HepG2 (cell line): ENCODE data around the gene BTBD19. TPM values are rescaled to one million over a fixed set of nuclear protein-coding genes. Genes with fewer than 3 reads are reported as not detected.

ENCODE experiments used
- AGO2 ChIP-seq: fragments of 200-400 bp; formaldehyde crosslinking; optimal IDR thresholded peaks from 2 replicates; pipeline ENCODE3; 2017; ENCODE audit warnings: mild to moderate bottlenecking, low read depth, low read length, moderate library complexity
- AKAP8 ChIP-seq: sonication (generic); formaldehyde crosslinking; IDR thresholded peaks from 2 replicates; pipeline ENCODE4 v1.5.1; 2020; ENCODE audit warnings: mild to moderate bottlenecking, missing genetic modification reagents
- DRAP1 ChIP-seq: IDR thresholded peaks from 2 replicates; pipeline ENCODE4 v1.6.1; 2016; ENCODE audit warnings: missing genetic modification reagents, missing compliant biosample characterization
- HIVEP1 ChIP-seq: sonication (generic); formaldehyde crosslinking; IDR thresholded peaks from 2 replicates; pipeline ENCODE4 v1.4.0; 2020; ENCODE audit warnings: mild to moderate bottlenecking, missing genetic modification reagents
- KLF11 ChIP-seq: IDR thresholded peaks from 2 replicates; pipeline ENCODE4 v1.6.1; 2016; ENCODE audit warnings: missing compliant biosample characterization
- KLF13 ChIP-seq: sonication (generic); formaldehyde crosslinking; IDR thresholded peaks from 2 replicates; pipeline ENCODE4 v1.4.0; 2020; ENCODE audit warnings: mild to moderate bottlenecking, missing genetic modification reagents
- MIER3 ChIP-seq: IDR thresholded peaks from 2 replicates; pipeline ENCODE4 v1.6.1; 2016; ENCODE audit warnings: missing compliant biosample characterization, borderline replicate concordance
- NBN ChIP-seq: fragments of 450-650 bp; conservative IDR thresholded peaks from 2 replicates; pipeline ENCODE4 v1.6.1; 2017
- PHF8 ChIP-seq: sonication (generic); formaldehyde crosslinking; IDR thresholded peaks from 2 replicates; pipeline ENCODE4 v1.5.0; 2020; ENCODE audit warnings: missing genetic modification reagents
- ZFP91 ChIP-seq: sonication (generic); formaldehyde crosslinking; IDR thresholded peaks from 2 replicates; pipeline ENCODE4 v1.9.0; 2022; ENCODE audit warnings: missing genetic modification reagents, mild to moderate bottlenecking, borderline replicate concordance
- ZNF3 ChIP-seq: IDR thresholded peaks from 2 replicates; pipeline ENCODE4 v1.7.0; 2017; ENCODE audit warnings: inconsistent platforms
- ZNF335 ChIP-seq: sonication (generic); formaldehyde crosslinking; IDR thresholded peaks from 2 replicates; pipeline ENCODE4 v1.4.0; 2020; ENCODE audit warnings: missing genetic modification reagents
- ZNF343 ChIP-seq: sonication (generic); formaldehyde crosslinking; IDR thresholded peaks from 2 replicates; pipeline ENCODE4 v1.4.0; 2020; ENCODE audit warnings: mild to moderate bottlenecking, missing genetic modification reagents
- ZNF766 ChIP-seq: sonication (generic); formaldehyde crosslinking; IDR thresholded peaks from 2 replicates; pipeline ENCODE4 v1.5.0; 2020; ENCODE audit warnings: missing genetic modification reagents, borderline replicate concordance
- ZNF768 ChIP-seq: sonication (generic); formaldehyde crosslinking; IDR thresholded peaks from 2 replicates; pipeline ENCODE4 v1.4.0; 2020; ENCODE audit warnings: missing genetic modification reagents
- ZNF777 ChIP-seq: sonication (generic); formaldehyde crosslinking; IDR thresholded peaks from 2 replicates; pipeline ENCODE4 v1.4.0; 2020; ENCODE audit warnings: missing genetic modification reagents
- polyA plus RNA-seq, 8 experiments: library from polyadenylated mRNA; depleted of rRNA in 3 of 8; stranded (reverse) in 7 of 8; unstranded in 1 of 8; fragments of >200 nt; fragmentation: Illumina TruSeq in 4 of 8; extraction: Trizol in 4 of 8; gene quantifications; 2 replicates each; pipeline versions ENCODE4 v1.2.1 to v1.2.3, GENCODE V29; 2011 to 2016; ENCODE audit warnings: low read depth in 4 of 8, missing spikeins in 1 of 8, mixed read lengths in 1 of 8; ENCODE audit not compliant: insufficient read depth in 1 of 8
- total RNA-seq, 5 experiments: library from RNA; depleted of rRNA; stranded (reverse); fragments of >200 nt; fragmentation: Illumina TruSeq; extraction: Trizol; gene quantifications; 2 replicates each; pipeline ENCODE4 v1.2.3, GENCODE V29; 2016; ENCODE audit warnings: low read depth in 1 of 5
- TF ChIP-seq, protein P1 (sequence below): sonication (generic); formaldehyde crosslinking; IDR thresholded peaks from 2 replicates; pipeline ENCODE4 v1.5.0; 2020; ENCODE audit warnings: mild to moderate bottlenecking, missing genetic modification reagents, borderline replicate concordance
- TF ChIP-seq, protein P2 (sequence below): IDR thresholded peaks from 2 replicates; pipeline ENCODE4 v1.6.1; 2012; ENCODE audit warnings: inconsistent platforms
- TF ChIP-seq, protein P3 (sequence below): sonication (generic); formaldehyde crosslinking; IDR thresholded peaks from 2 replicates; pipeline ENCODE4 v1.4.0; 2020; ENCODE audit warnings: missing genetic modification reagents
- TF ChIP-seq, protein P4 (sequence below): sonication (generic); formaldehyde crosslinking; IDR thresholded peaks from 2 replicates; pipeline ENCODE4 v1.4.0; 2020; ENCODE audit warnings: missing genetic modification reagents, borderline replicate concordance

BTBD19 gene
- total and polyA plus RNA-seq, 2 of the 13 experiments (the other 11 are each of a cell fraction or from before 2014, with no cell fraction given), result 2.7 to 6.7 TPM

DNA sequence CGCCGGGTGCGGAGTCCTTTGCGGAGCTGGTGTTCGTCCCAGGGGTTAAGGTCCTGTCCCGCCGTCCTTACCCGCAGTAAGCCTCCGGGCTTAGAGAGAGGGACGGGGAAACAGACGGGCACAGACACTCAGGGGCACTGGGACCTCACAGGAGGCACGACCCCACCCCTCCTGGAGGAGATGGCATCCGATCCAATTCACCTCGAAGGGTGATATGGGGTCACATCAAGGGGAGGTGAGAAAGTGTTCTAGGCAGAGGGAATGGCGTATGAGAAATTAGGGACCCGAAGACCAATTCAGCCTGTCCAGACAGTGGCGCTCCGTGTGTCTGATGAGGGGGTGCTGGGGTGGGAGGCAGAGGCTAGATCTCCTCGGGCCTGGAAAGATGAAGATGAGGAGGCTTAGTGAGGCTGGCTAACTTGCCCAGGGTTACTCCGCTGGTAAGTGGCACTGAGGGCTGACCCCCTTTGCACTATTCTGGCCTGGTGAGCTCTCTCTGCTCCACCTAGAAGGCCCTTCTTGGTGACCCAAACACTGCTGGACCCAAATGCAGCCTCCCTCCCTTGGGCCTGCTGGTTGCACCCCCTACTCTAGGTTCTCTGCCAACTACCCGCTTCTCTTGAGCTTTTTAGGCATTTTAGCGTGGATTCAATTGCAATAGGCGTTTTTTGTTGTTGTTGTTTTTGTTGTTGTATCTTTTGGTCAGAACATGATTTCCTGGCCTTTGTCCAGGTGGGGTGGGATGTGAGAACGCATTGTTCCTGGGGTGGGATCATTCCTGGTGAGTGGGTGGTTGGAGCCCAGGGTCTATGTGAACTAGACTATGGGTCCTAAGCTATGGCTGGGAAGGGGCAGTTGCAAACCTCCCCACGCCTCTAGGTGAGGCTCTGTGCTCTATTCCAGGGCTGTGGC lies 12.3 kb downstream of the BTBD19 start (continued):
- TF ChIP-seq, protein P1, sequence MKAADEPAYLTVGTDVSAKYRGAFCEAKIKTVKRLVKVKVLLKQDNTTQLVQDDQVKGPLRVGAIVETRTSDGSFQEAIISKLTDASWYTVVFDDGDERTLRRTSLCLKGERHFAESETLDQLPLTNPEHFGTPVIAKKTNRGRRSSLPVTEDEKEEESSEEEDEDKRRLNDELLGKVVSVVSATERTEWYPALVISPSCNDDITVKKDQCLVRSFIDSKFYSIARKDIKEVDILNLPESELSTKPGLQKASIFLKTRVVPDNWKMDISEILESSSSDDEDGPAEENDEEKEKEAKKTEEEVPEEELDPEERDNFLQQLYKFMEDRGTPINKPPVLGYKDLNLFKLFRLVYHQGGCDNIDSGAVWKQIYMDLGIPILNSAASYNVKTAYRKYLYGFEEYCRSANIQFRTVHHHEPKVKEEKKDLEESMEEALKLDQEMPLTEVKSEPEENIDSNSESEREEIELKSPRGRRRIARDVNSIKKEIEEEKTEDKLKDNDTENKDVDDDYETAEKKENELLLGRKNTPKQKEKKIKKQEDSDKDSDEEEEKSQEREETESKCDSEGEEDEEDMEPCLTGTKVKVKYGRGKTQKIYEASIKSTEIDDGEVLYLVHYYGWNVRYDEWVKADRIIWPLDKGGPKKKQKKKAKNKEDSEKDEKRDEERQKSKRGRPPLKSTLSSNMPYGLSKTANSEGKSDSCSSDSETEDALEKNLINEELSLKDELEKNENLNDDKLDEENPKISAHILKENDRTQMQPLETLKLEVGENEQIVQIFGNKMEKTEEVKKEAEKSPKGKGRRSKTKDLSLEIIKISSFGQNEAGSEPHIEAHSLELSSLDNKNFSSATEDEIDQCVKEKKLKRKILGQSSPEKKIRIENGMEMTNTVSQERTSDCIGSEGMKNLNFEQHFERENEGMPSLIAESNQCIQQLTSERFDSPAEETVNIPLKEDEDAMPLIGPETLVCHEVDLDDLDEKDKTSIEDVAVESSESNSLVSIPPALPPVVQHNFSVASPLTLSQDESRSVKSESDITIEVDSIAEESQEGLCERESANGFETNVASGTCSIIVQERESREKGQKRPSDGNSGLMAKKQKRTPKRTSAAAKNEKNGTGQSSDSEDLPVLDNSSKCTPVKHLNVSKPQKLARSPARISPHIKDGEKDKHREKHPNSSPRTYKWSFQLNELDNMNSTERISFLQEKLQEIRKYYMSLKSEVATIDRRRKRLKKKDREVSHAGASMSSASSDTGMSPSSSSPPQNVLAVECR (CRISPR knock-in tag), result peak; percentile 57; the same call in 1 of the 2 replicates
- TF ChIP-seq ZNF3 (CRISPR knock-in tag), result no peak
- TF ChIP-seq KLF13 (CRISPR knock-in tag), result peak; percentile 66; the same call in 1 of the 2 replicates
- TF ChIP-seq ZNF335 (CRISPR knock-in tag), result no peak
- TF ChIP-seq ZNF766 (CRISPR knock-in tag), result 0 out of 2 replicates have a peak, but pooled peaks have one; percentile 21
- TF ChIP-seq KLF11 (CRISPR knock-in tag), result no peak
- peak; percentile 63; the same call in 1 of the 2 replicates for TF ChIP-seq PHF8 (CRISPR knock-in tag)
- TF ChIP-seq, protein P2, sequence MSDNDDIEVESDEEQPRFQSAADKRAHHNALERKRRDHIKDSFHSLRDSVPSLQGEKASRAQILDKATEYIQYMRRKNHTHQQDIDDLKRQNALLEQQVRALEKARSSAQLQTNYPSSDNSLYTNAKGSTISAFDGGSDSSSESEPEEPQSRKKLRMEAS, result no peak; the same call in 1 of the 2 replicates
- TF ChIP-seq ZFP91 (CRISPR knock-in tag), result peak; percentile 83; the same call in 1 of the 2 replicates
- peak; percentile 67 for TF ChIP-seq AGO2
- TF ChIP-seq NBN, result no peak
- TF ChIP-seq, protein P3, sequence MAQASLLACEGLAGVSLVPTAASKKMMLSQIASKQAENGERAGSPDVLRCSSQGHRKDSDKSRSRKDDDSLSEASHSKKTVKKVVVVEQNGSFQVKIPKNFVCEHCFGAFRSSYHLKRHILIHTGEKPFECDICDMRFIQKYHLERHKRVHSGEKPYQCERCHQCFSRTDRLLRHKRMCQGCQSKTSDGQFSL (CRISPR knock-in tag), result peak; percentile 27; the same call in 1 of the 2 replicates
- no peak for TF ChIP-seq DRAP1 (CRISPR knock-in tag)
- TF ChIP-seq ZNF777 (CRISPR knock-in tag), result no peak
- no peak for TF ChIP-seq ZNF343
- peak; percentile 43; the same call in 1 of the 2 replicates for TF ChIP-seq ZNF768 (CRISPR knock-in tag)
- TF ChIP-seq, protein P4, sequence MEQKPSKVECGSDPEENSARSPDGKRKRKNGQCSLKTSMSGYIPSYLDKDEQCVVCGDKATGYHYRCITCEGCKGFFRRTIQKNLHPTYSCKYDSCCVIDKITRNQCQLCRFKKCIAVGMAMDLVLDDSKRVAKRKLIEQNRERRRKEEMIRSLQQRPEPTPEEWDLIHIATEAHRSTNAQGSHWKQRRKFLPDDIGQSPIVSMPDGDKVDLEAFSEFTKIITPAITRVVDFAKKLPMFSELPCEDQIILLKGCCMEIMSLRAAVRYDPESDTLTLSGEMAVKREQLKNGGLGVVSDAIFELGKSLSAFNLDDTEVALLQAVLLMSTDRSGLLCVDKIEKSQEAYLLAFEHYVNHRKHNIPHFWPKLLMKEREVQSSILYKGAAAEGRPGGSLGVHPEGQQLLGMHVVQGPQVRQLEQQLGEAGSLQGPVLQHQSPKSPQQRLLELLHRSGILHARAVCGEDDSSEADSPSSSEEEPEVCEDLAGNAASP, result 0 out of 2 replicates have a peak, but pooled peaks have one; percentile 4
- TF ChIP-seq MIER3 (CRISPR knock-in tag), result peak; percentile 3; the same call in 1 of the 2 replicates
- no peak for TF ChIP-seq AKAP8 (CRISPR knock-in tag)
- no peak for TF ChIP-seq HIVEP1
